HepG2 (cell line): Measurements from ENCODE around the gene JAK1. TPM values are rescaled to one million over a fixed set of nuclear protein-coding genes. Genes with fewer than 3 reads are reported as not detected.

Source experiments
- ATAC-seq: fragments of 200-7000 bp; cut with Tn5 transposase; 3 replicates; pipeline ENCODE4 v1.9.1; 2020; ENCODE audit warnings: mild to moderate bottlenecking, moderate library complexity
- BruUV-seq: library from RNA; stranded (reverse); fragments of 400-500 nt; replicated peaks from 2 replicates; lab custom pipeline; 2021; lab: Mats Ljungman, UMichigan
- CTCF ChIA-PET: fragments of 300-600 bp; formaldehyde crosslinking; extraction: SDS; loops from one replicate; lab custom pipeline; 2021; ENCODE audit warnings: low total read pairs, inconsistent platforms, low intra/inter-chr PET ratio; lab: Yijun Ruan, JAX
- POLR2A ChIA-PET: fragments of 350-600 bp; sonication (Branson Sonifier 250); formaldehyde crosslinking; loops from one replicate; lab custom pipeline; 2020; ENCODE audit warnings: antibody characterized with exemption, inconsistent platforms; lab: Yijun Ruan, JAX
- DNase-seq: peaks from one replicate; pipeline ENCODE4 v3.0.0-alpha.2; 2015; ENCODE audit warnings: low spot score
- FAIRE-seq: peaks from 3 replicates; lab custom pipeline; 2011; peaks lifted over from hg19 to GRCh38; lab: Jason Lieb, UNC
- H2AFZ ChIP-seq: one replicate; pipeline ENCODE4 v1.6.1; 2011; ENCODE audit warnings: low read length, inconsistent platforms
- H3K27ac ChIP-seq: fragments of 300-600 bp; 3 replicates; pipeline ENCODE4 v1.8.0; 2011; ENCODE audit warnings: mixed run types, mild to moderate bottlenecking, mixed read lengths, low read length, inconsistent platforms; ENCODE audit not compliant: insufficient read depth; ENCODE audit errors: extremely low read length
- H3K27me3 ChIP-seq, 2 experiments: fragments of 200-600 bp in 1 of 2; 2 replicates in 1 of 2; 3 replicates in 1 of 2; pipeline versions ENCODE4 v1.6.0 to v1.8.0; 2011; ENCODE audit warnings: low read length in 2 of 2, mild to moderate bottlenecking in 2 of 2, moderate library complexity in 2 of 2, inconsistent platforms in 1 of 2; ENCODE audit not compliant: insufficient read depth in 2 of 2, control insufficient read depth in 1 of 2
- H3K36me3 ChIP-seq, 2 experiments: fragments of 200-600 bp in 1 of 2; replicated peaks in 1 of 2; 2 replicates in 1 of 2; 3 replicates in 1 of 2; pipeline versions ENCODE4 v1.5.1 to v1.8.0; 2011; ENCODE audit warnings: low read length in 2 of 2, inconsistent platforms in 1 of 2; ENCODE audit not compliant: insufficient read depth in 2 of 2, control insufficient read depth in 1 of 2
- H3K4me1 ChIP-seq: 2 replicates; pipeline ENCODE4 v1.5.1; 2012; ENCODE audit warnings: low read length, inconsistent platforms; ENCODE audit not compliant: insufficient read depth
- H3K4me2 ChIP-seq: 2 replicates; pipeline ENCODE4 v1.6.0; 2011; ENCODE audit warnings: low read depth, low read length, inconsistent platforms
- H3K4me3 ChIP-seq, 3 experiments: fragments of 200-600 bp in 1 of 3; sonication (generic), shearing (Covaris generic) in 1 of 3; replicated peaks in 1 of 3; 2 replicates each; pipeline ENCODE4 v1.5.1; 2011 to 2016; ENCODE audit warnings: low read length in 3 of 3, inconsistent platforms in 2 of 3, low read depth in 2 of 3, mild to moderate bottlenecking in 2 of 3, control low read depth in 1 of 3, mixed read lengths in 1 of 3; ENCODE audit not compliant: insufficient read depth in 1 of 3
- H3K79me2 ChIP-seq: one replicate; pipeline ENCODE4 v1.6.1; 2011; ENCODE audit warnings: low read length, inconsistent platforms; ENCODE audit not compliant: insufficient read depth
- H3K9ac ChIP-seq: 2 replicates; pipeline ENCODE4 v1.6.0; 2011; ENCODE audit warnings: mild to moderate bottlenecking, low read depth, low read length, inconsistent platforms; ENCODE audit not compliant: insufficient read depth
- H3K9me3 ChIP-seq: 2 replicates; pipeline ENCODE4 v1.5.1; 2012; ENCODE audit warnings: mild to moderate bottlenecking, low read length
- H4K20me1 ChIP-seq: 2 replicates; pipeline ENCODE4 v1.6.0; 2011; ENCODE audit warnings: inconsistent platforms, mild to moderate bottlenecking, low read length, moderate library complexity; ENCODE audit not compliant: insufficient read depth
- GMEB2 ChIP-seq: IDR thresholded peaks from 2 replicates; pipeline ENCODE4 v1.6.1; 2016; ENCODE audit warnings: missing biosample characterization, missing genetic modification reagents, low read depth
- NRL ChIP-seq: sonication (generic); formaldehyde crosslinking; IDR thresholded peaks from 2 replicates; pipeline ENCODE4 v1.5.0; 2020; ENCODE audit warnings: missing genetic modification reagents, mild to moderate bottlenecking, moderate library complexity, borderline replicate concordance
- PHF8 ChIP-seq: sonication (generic); formaldehyde crosslinking; IDR thresholded peaks from 2 replicates; pipeline ENCODE4 v1.5.0; 2020; ENCODE audit warnings: missing genetic modification reagents
- POGK ChIP-seq: sonication (generic); formaldehyde crosslinking; conservative IDR thresholded peaks from 2 replicates; pipeline ENCODE4 v1.8.0; 2022; ENCODE audit warnings: mild to moderate bottlenecking, moderate library complexity, missing genetic modification reagents
- REPIN1 ChIP-seq: sonication (generic); formaldehyde crosslinking; IDR thresholded peaks from 2 replicates; pipeline ENCODE4 v1.8.0; 2022; ENCODE audit warnings: missing genetic modification reagents, low read depth, mild to moderate bottlenecking, borderline replicate concordance
- SP5 ChIP-seq: IDR thresholded peaks from 2 replicates; pipeline ENCODE4 v1.6.1; 2016; ENCODE audit warnings: low read depth, borderline replicate concordance
- ZBTB7B ChIP-seq: sonication (generic); formaldehyde crosslinking; IDR thresholded peaks from 2 replicates; pipeline ENCODE4 v1.4.0; 2020; ENCODE audit warnings: missing genetic modification reagents
- ZNF430 ChIP-seq: sonication (generic); formaldehyde crosslinking; IDR thresholded peaks from 2 replicates; pipeline ENCODE4 v1.9.0; 2021; ENCODE audit warnings: mild to moderate bottlenecking, missing genetic modification reagents
- ZNF878 ChIP-seq: sonication (generic); formaldehyde crosslinking; IDR thresholded peaks from 2 replicates; pipeline ENCODE4 v1.8.1; 2023; ENCODE audit warnings: mild to moderate bottlenecking, missing genetic modification reagents, moderate library complexity
- WGBS: methylation state at CpG from one replicate; pipeline ENCODE4 v1.1.6; 2017; ENCODE audit warnings: low lambda C conversion rate; 5-methylcytosine and 5-hydroxymethylcytosine counted together
- in situ Hi-C: cut with HindIII; loops from 2 replicates; pipeline ENCODE4 v1.10.0; 2017; ENCODE audit warnings: low pct_unique_long_range_greater_than_20kb; ENCODE audit not compliant: extremely low pct_ligation_motif_present
- intact Hi-C: fragments of 100-400 bp; cut with micrococcal nuclease; formaldehyde crosslinking; loops from one replicate; pipeline ENCODE4 v1.10.0; 2022; ENCODE audit not compliant: unreplicated experiment
- polyA plus RNA-seq, 8 experiments: library from polyadenylated mRNA; depleted of rRNA in 3 of 8; stranded (reverse) in 7 of 8; unstranded in 1 of 8; fragments of >200 nt; fragmentation: Illumina TruSeq in 4 of 8; extraction: Trizol in 4 of 8; gene quantifications; 2 replicates each; pipeline versions ENCODE4 v1.2.1 to v1.2.3, GENCODE V29; 2011 to 2016; ENCODE audit warnings: low read depth in 4 of 8, missing spikeins in 1 of 8, mixed read lengths in 1 of 8; ENCODE audit not compliant: insufficient read depth in 1 of 8
- total RNA-seq, 5 experiments: library from RNA; depleted of rRNA; stranded (reverse); fragments of >200 nt; fragmentation: Illumina TruSeq; extraction: Trizol; gene quantifications; 2 replicates each; pipeline ENCODE4 v1.2.3, GENCODE V29; 2016; ENCODE audit warnings: low read depth in 1 of 5

The JAK1 gene
- total and polyA plus RNA-seq, 2 of the 13 experiments (the other 11 are each of a cell fraction or from before 2014, with no cell fraction given) = 23.9 to 42.4 TPM

GRCh38 chr1:64892576-64893573, 73.5 kb downstream of the JAK1 start:
- Histone ChIP-seq H3K27ac (no peak overlapping the region), H3K4me2 (no peak overlapping the region), H3K9ac (no peak overlapping the region), H3K79me2 (peaks cover 58% of the 10 kb centered on the region), H3K4me1 (peaks cover 29% of the 10 kb centered on the region), H3K9me3 (no peaks in the 10 kb centered on the region), H3K4me3 (no peak overlapping the region), H2AFZ (no peak overlapping the region), H3K36me3 (no peaks in the 10 kb centered on the region), H3K27me3 (no peaks in the 10 kb centered on the region), H4K20me1 (no peaks in the 10 kb centered on the region)
- CTCF ChIA-PET = no interaction called here
- in situ Hi-C loops = loop anchor here (10.0 kb wide), 1 partner anchor 72 kb away; the partner anchor contains the start of gene JAK1
- ATAC-seq = no peak
- POLR2A ChIA-PET = no interaction called here
- FAIRE-seq = no peak
- no peak for TF ChIP-seq GMEB2 (CRISPR knock-in tag)
- no peak for TF ChIP-seq PHF8 (CRISPR knock-in tag)
- TF ChIP-seq ZNF878 (CRISPR knock-in tag) = no peak
- TF ChIP-seq ZBTB7B (CRISPR knock-in tag) = no peak
- no peak for TF ChIP-seq POGK (CRISPR knock-in tag)
- no peak for TF ChIP-seq ZNF430 (CRISPR knock-in tag)
- TF ChIP-seq REPIN1 (CRISPR knock-in tag) = no peak
- no peak for TF ChIP-seq NRL (CRISPR knock-in tag)
- TF ChIP-seq SP5 (CRISPR knock-in tag) = no peak
- no TSS peak for BruUV-seq
- 95% methylated on average over 5 of the region's 5 CpGs for WGBS
- intact Hi-C loops = no loop called here
- DNase-seq = no peak
